LNCaP clone FGC (cell line): ENCODE measurements around the gene TBX20.

Source experiments
- DNase-seq: peaks from one replicate; pipeline ENCODE4 v3.0.0-alpha.2; 2011; ENCODE audit warnings: low read depth
- H3K4me3 ChIP-seq: 2 replicates; pipeline ENCODE4 v1.5.1; 2011; ENCODE audit warnings: mild to moderate bottlenecking, low read depth, low read length, control low read depth
- CTCF ChIP-seq: IDR thresholded peaks from 2 replicates; pipeline ENCODE4 v1.5.1; 2012; ENCODE audit warnings: mild to moderate bottlenecking; ENCODE audit not compliant: control insufficient read depth, insufficient read depth; ENCODE audit errors: extremely low read depth

Gene TBX20

GRCh38 chr7:35272246-35272645, 18.3 kb upstream of the TBX20 start:
- TF ChIP-seq CTCF = no peak
- no peak overlapping the region for H3K4me3 ChIP-seq
- DNase-seq = no peak

- no peak for TF ChIP-seq CTCF
- no peak overlapping the region for H3K4me3 ChIP-seq
- no peak for DNase-seq
Observed at GRCh38 chr7:35268953-35269352, 15.1 kb upstream of the TBX20 start.

- DNase-seq = no peak
- no peak for TF ChIP-seq CTCF
- no peak overlapping the region for H3K4me3 ChIP-seq
Observed at GRCh38 chr7:35267411-35267810, 13.5 kb upstream of the TBX20 start.

- no peak overlapping the region for H3K4me3 ChIP-seq
- no peak for TF ChIP-seq CTCF
- DNase-seq = no peak
Observed at GRCh38 chr7:35263396-35263795, 9.5 kb upstream of the TBX20 start.

GRCh38 chr7:35261476-35262285, 7.8 kb upstream of the TBX20 start:
- DNase-seq = no peak
- no peak for TF ChIP-seq CTCF
- no peak overlapping the region for H3K4me3 ChIP-seq

GRCh38 chr7:35261041-35261440, 7.1 kb upstream of the TBX20 start:
- DNase-seq = no peak
- no peak overlapping the region for H3K4me3 ChIP-seq
- TF ChIP-seq CTCF = no peak

- no peak for DNase-seq
- no peak for TF ChIP-seq CTCF
Observed at GRCh38 chr7:35260246-35260645, 6.3 kb upstream of the TBX20 start.

More at GRCh38 chr7:35260246-35260645, 6.3 kb upstream of the TBX20 start:
- no peak overlapping the region for H3K4me3 ChIP-seq
